SK-N-MC (cell line): ENCODE data around the gene YPEL5.

Experiments used
- EZH2 ChIP-seq: fragments of 200-600 bp; sonication (generic); IDR thresholded peaks from one replicate; pipeline ENCODE4 v1.6.1; 2017; ENCODE audit warnings: antibody characterized with exemption
- POLR2AphosphoS5 ChIP-seq: IDR thresholded peaks from 2 replicates; pipeline ENCODE4 v1.6.1; 2012; ENCODE audit warnings: mild to moderate bottlenecking, low read depth, low read length, borderline replicate concordance

DNA sequence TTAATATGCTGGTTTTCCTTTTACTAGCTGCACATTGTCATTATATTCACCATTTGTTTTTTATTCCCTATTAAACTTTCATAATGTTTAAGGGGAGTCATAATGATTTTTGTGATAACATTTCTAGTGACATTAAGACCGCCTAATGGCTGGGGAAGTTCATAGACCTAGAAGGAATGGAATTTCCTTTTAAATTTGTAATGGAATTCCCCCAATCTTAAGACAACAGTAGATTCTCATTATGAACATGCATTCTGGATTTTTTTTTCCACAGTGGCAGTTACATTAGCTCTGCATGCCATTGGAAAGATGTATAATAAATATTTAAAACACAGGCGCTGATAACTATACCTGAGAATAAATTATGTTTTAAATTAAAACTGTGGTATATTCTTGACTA lies 8.4 kb downstream of the YPEL5 start:
- TF ChIP-seq EZH2, result no peak
- no peak; the same call in 1 of the 2 replicates for TF ChIP-seq POLR2AphosphoS5
